ENCODE data around the gene SPRED1.

GRCh38 chr15:38367476-38367875 is 114.8 kb downstream of the SPRED1 start:
- TF ChIP-seq CTCF (IDR thresholded peaks at IDR 0.05) (no peak), SIN3A (IDR thresholded peaks at IDR 0.05; ENCODE audit: borderline replicate concordance, insufficient read depth, low read depth, low read length) (no peak), TCF7L2 (IDR thresholded peaks at IDR 0.05; ENCODE audit: low read depth, low read length) (no peak), POLR2AphosphoS5 (IDR thresholded peaks at IDR 0.05; ENCODE audit: low read depth, low read length) (no peak), REST (IDR thresholded peaks at IDR 0.05; ENCODE audit: insufficient read depth in 1 of 2, low read depth in 2 of 2, low read length in 1 of 2) (no peak)

Data from Panc1 (cell line).